Spinal cord (tissue), 10 donors: Measurements from ENCODE around the gene SLC13A5. TPM values are rescaled to one million over a fixed set of nuclear protein-coding genes. Genes with fewer than 3 reads are reported as not detected.

Experiments used
- DNase-seq, 6 donors: peaks; one replicate each; pipeline versions ENCODE4 v3.0.0 to v3.0.0-alpha.2; 2013 to 2015; ENCODE audit warnings: low spot score in 6 of 6, low read depth in 4 of 6
- H3K27ac ChIP-seq: one replicate; pipeline ENCODE4 v1.5.1; 2013; ENCODE audit warnings: low read depth, low read length, control low read depth
- H3K27me3 ChIP-seq: one replicate; pipeline ENCODE4 v1.6.1; 2013; ENCODE audit warnings: low read length; ENCODE audit not compliant: control insufficient read depth, insufficient read depth
- H3K36me3 ChIP-seq: one replicate; pipeline ENCODE4 v1.6.1; 2013; ENCODE audit warnings: low read length; ENCODE audit not compliant: control insufficient read depth, insufficient read depth
- H3K4me1 ChIP-seq: one replicate; pipeline ENCODE4 v1.6.1; 2013; ENCODE audit warnings: low read length; ENCODE audit not compliant: control insufficient read depth, insufficient read depth
- H3K4me3 ChIP-seq: one replicate; pipeline ENCODE4 v1.5.1; 2013; ENCODE audit warnings: low read depth, low read length, control low read depth
- H3K9me3 ChIP-seq: one replicate; pipeline ENCODE4 v1.6.1; 2013; ENCODE audit warnings: low read length; ENCODE audit not compliant: control insufficient read depth, insufficient read depth
- WGBS: methylation state at CpG from one replicate; pipeline ENCODE4 v1.1.5; 2013; ENCODE audit warnings: missing lambda C conversion rate; ENCODE audit not compliant: insufficient coverage; 5-methylcytosine and 5-hydroxymethylcytosine counted together
- polyA plus RNA-seq, 2 donors: library from polyadenylated mRNA; unstranded; fragments of 120-200 nt; gene quantifications; one replicate each; pipeline ENCODE4 v1.2.1, GENCODE V29; 2013; ENCODE audit not compliant: insufficient read length in 2 of 2
- total RNA-seq, 2 donors: library from RNA; depleted of rRNA in 1 of 2; stranded (reverse); fragments of 120-200 nt in 1 of 2; fragments of >200 nt in 1 of 2; gene quantifications; one replicate each; pipeline versions ENCODE4 v1.2.3 to v1.2.4, GENCODE V29; 2013 to 2014
- donor health status: healthy.

The SLC13A5 gene
- total and polyA plus RNA-seq, 4 donors, result 0.69 to 14.6 (median 6.4) TPM

DNA sequence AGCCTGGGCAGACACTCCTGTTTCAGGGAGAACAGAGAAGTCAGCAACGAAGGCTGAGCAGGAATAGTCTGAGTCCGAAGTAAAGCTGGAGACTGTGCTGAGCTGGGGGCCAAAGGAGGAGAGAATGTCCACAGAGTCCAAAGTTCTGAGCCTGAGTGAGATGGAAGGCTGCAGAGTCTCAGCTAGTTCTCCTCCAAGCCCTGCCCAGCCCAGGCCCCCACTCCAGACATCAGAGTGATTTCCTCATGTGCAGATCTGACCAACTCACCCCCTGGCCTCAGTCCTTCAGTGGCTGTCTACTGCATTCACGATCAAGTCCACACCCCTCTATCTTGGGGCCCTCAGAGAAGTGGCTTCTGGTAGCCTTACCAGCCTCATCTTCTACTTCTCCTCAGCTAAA lies 21.6 kb downstream of the SLC13A5 start:
- Histone ChIP-seq H3K27me3 (no peaks in the 10 kb centered on the region), H3K4me1 (no peaks in the 10 kb centered on the region), H3K9me3 (no peaks in the 10 kb centered on the region), H3K36me3 (no peaks in the 10 kb centered on the region), H3K27ac (no peak overlapping the region), H3K4me3 (no peak overlapping the region)
- 93% methylated on average over 3 of the region's 3 CpGs for WGBS
- DNase-seq, result no peak

- no peak for DNase-seq
- Histone ChIP-seq H3K4me3 (no peak overlapping the region), H3K27me3 (no peaks in the 10 kb centered on the region), H3K36me3 (no peaks in the 10 kb centered on the region), H3K27ac (no peak overlapping the region), H3K4me1 (no peaks in the 10 kb centered on the region), H3K9me3 (no peaks in the 10 kb centered on the region)
- WGBS, result 78% methylated on average over 11 of the region's 11 CpGs
These were observed 22.5 kb downstream of the SLC13A5 start for GRCh38 chr17:6690641-6691040.

GRCh38 chr17:6688944-6689343 lies 24.2 kb downstream of the SLC13A5 start:
- Histone ChIP-seq H3K27me3 (no peaks in the 10 kb centered on the region), H3K4me3 (no peak overlapping the region), H3K9me3 (no peaks in the 10 kb centered on the region), H3K36me3 (no peaks in the 10 kb centered on the region), H3K27ac (no peak overlapping the region), H3K4me1 (no peaks in the 10 kb centered on the region)
- WGBS, result 90% methylated on average over 9 of the region's 9 CpGs
- no peak for DNase-seq

GRCh38 chr17:6686026-6686425 lies 27.1 kb downstream of the SLC13A5 start:
- Histone ChIP-seq H3K36me3 (no peaks in the 10 kb centered on the region), H3K9me3 (no peaks in the 10 kb centered on the region), H3K27ac (no peak overlapping the region), H3K27me3 (no peaks in the 10 kb centered on the region), H3K4me1 (no peaks in the 10 kb centered on the region), H3K4me3 (no peak overlapping the region)
- no peak for DNase-seq
- WGBS, result 79% methylated on average over 3 of the region's 4 CpGs

DNA sequence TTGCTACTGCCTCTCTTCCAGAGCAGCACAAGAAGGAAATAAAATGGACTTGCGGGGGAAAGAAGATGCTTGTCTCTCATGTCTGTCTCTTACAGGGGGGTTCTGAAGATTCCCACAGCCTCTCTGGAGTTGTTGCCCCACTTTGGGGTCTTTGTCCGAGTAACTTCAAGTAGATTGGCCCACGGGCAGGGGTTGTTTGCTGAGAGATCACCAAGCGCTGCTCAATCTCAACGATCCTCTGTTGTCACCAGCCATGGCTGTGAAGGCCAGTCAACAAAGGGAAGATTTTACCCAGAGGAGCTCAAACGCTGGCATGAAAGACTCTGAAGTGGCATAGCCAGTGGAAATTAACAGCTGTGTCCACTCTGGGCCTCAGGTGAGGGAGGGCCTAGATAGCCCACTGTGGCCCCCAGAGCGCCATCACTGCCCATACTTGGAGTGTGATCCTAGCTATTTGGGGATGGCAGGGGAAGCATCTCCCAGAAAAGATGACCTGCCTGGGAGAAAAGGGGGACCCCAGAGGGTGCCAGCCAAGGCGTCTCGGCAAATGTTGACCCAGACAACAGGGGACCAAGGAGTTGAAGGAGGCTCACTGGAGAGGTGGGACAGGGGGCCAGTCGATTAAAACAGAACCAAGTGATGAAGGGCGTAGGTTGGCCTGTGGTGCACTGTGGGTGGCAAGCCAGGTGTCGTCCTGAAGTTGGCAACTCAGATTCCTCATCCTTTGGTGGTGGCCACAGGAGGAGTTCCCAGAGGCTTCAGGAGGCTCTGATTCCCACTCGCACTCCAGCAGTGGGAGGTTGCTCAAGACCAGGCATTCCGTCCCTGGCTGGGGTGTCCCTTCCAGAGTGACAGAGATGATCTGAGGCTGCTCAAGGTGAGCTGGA lies 28.0 kb downstream of the SLC13A5 start:
- Histone ChIP-seq H3K36me3 (no peaks in the 10 kb centered on the region), H3K27ac (no peak overlapping the region), H3K27me3 (no peaks in the 10 kb centered on the region), H3K4me3 (no peak overlapping the region), H3K9me3 (no peaks in the 10 kb centered on the region), H3K4me1 (no peaks in the 10 kb centered on the region)
- 85% methylated on average over 14 of the region's 14 CpGs for WGBS
- DNase-seq, result no peak

GRCh38 chr17:6684460-6684783 lies 28.7 kb downstream of the SLC13A5 start:
- Histone ChIP-seq H3K27me3 (no peaks in the 10 kb centered on the region), H3K36me3 (no peaks in the 10 kb centered on the region), H3K27ac (no peak overlapping the region), H3K4me3 (no peak overlapping the region), H3K9me3 (no peaks in the 10 kb centered on the region), H3K4me1 (no peaks in the 10 kb centered on the region)
- DNase-seq, result no peak
- 58% methylated on average over 7 of the region's 7 CpGs for WGBS

DNA sequence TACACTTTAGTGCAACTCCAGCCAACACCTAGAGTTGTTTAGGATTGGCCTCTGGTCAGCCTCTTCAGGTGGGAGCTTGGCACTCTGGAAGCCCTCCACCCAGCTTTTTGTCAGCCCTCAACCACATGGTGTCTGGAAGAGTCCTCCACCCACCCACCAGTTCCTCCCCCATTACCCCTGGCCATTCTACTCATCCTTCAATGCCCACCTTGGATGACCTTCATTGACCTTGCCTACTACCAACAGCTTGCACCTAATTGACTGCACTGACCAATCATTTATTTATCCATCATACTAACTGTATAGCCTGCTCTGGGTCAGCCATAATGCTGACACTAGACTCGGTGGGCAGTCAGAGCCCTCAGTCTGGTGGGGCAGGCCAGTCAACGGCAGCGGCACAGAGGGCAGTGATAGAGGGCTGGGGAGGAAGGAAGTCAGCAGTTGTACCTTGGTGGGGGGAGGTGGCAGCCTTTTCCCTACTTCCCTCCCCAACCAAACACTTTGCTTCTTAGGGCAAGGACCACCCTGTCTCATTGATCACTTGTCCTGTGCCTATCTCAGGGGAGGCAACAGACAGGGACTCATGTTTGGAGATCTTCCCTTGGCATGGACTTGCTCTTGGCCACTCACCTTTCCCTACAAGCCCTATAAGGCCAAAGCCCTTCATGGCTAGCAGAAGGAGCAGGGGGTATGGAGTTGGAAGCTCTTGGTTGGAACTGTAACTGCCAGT lies 29.3 kb downstream of the SLC13A5 start:
- DNase-seq, result no peak
- WGBS, result no CpG with 5 or more reads among the region's 3 CpGs

GRCh38 chr17:6683081-6683684 lies 30.0 kb downstream of the SLC13A5 start:
- Histone ChIP-seq H3K4me3 (no peak overlapping the region), H3K9me3 (no peaks in the 10 kb centered on the region), H3K36me3 (no peaks in the 10 kb centered on the region), H3K27ac (no peak overlapping the region), H3K4me1 (no peaks in the 10 kb centered on the region), H3K27me3 (no peaks in the 10 kb centered on the region)
- no CpG with 5 or more reads among the region's 3 CpGs for WGBS
- no peak for DNase-seq

More for the DNA sequence above, 29.3 kb downstream of the SLC13A5 start:
- Histone ChIP-seq H3K27me3 (no peaks in the 10 kb centered on the region), H3K27ac (no peak overlapping the region), H3K4me3 (no peak overlapping the region), H3K9me3 (no peaks in the 10 kb centered on the region), H3K4me1 (no peaks in the 10 kb centered on the region), H3K36me3 (no peaks in the 10 kb centered on the region)

DNA sequence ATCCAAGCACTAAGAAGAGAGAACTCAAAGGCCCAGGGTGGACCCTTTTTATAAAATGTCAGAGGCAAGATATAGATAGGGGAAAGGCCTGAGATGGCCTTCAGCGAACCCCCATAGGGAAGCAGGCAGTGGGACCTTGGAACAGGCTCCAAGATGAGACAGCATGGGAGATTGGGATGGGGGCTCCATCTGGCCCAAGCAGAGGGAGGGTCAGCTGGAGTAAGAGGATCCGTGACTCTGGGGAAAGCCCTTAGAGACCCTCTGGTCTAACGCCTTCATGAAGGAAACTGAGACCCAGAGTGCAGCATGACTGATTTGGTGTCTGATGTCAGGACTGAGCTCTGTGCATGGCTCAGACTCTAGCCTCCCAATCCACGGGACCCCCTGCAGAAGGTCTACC lies 30.8 kb downstream of the SLC13A5 start:
- Histone ChIP-seq H3K4me3 (no peak overlapping the region), H3K27ac (no peak overlapping the region), H3K36me3 (no peaks in the 10 kb centered on the region), H3K4me1 (peaks cover under 1% of the 10 kb centered on the region), H3K9me3 (no peaks in the 10 kb centered on the region), H3K27me3 (no peaks in the 10 kb centered on the region)
- DNase-seq, result no peak
- WGBS, result 88% methylated on average over 3 of the region's 4 CpGs
